Stimulated activated CD4-positive, alpha-beta T cell treated with anti-CD3 and anti-CD28 coated beads, Interleukin-4, amount 100 ng/mL, for 4 hours (primary cell): ENCODE data around the gene LZTFL1.

ENCODE experiments used
- DNase-seq, 2 experiments: peaks; one replicate each; pipeline ENCODE4 v3.0.0-alpha.2; 2020

The LZTFL1 gene

DNA sequence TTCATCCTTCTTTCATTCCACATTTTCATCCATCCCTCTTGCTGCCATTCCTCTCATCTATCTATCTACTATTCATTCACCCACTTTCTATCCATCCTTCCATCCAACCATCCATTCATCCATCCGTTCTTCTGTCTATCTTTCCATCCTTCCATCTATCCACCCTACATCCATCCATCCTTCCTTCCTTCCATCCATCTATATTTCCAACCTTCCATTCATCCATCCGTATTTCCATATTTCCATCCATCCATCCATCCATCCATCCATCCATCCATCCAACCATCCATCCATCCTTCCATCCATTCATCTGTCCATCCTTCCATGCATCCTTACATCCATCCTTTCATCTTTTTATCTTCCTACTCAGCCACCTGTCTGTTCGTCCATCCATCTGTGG, 59.5 kb downstream of the LZTFL1 start:
- no peak for DNase-seq

GRCh38 chr3:45781841-45782240, 60.1 kb downstream of the LZTFL1 start:
- DNase-seq: no peak

DNA sequence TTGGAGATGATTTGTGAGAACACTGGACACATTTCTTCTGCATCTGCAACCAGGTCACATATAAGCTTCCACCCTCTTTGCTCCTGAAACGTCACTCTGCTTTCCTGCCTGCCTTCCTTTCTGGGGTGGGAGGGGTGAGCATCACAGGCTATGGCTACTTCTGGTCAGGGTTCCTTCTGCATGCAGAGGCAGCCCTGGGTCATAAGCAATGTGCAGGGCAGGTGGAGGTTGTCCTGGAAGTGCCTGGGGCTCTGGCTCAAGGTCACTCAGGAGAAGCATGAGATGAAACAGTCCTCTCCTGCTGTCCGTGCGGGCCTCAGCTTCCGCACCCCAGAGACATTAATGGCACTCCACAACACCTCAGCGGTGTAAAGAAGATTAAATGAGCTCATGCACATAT, 60.6 kb downstream of the LZTFL1 start:
- no peak for DNase-seq

DNA sequence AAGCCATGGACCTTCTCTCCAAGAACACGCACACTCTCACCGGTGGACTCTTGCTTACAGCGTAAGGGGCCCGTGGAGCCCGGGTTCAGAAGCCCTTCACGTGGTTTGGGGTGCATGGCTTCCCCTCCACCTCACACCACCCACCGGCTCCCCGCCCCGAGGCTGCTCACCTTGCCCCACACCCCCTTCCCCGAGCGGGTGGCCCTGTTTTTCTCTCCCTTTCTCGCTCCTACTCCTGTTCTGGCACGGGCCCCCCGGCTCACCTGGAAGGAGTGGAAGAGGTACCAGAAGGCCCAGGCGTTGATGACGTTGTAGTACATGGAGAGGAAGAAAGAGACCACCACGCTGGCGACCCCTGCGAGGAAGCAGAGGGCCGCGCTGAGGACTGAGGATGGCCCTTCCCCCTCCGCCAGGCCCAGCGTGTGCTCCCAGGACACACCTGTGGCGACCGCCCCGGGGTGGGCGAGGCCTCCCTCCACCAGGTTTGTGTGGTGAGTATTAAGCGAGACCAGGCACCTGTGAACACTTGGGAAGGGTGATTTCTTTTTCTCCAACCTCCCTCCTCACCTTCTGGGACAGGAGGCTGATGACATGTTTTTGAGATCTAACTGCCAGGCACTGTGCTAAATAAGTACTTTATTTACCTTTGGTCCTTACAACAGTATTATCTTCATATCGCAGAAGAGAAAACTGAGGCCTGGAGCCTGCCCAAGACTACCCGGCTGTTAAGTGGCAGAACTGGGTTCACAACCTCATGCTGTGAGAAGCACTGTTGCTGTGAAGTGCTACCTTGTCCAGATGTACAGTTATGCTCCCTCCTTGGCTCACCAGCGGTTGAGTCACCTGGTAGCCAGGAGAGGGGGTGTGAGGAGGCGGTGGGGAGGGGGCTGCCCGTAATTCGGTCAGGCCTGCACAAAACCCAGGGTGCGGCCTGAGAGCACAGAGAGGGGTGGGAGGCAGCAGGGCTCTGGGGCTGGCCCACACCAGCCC, 61.9 kb downstream of the LZTFL1 start:
- DNase-seq: no peak

DNA sequence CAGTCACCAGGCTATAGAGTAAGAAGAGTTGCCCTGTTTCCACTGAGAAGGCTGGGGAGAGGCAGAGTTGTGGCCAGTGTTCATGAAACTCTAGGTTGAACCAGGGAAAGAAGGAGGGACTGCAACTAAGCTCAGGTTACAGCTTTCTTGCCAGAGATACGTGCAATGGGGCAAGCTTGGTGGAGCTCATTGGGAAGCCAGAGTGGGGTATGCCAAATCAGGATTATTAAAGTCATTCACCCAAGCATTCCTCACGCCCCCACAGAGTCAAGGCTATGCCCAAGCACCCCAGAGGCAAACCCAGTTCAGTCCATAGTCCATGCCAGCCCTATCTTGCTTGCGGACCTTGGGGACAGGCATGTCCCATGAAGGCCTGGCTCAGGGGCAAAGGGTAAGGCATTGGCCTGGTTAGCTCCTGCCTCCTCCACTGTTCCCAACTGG, 63.1 kb downstream of the LZTFL1 start:
- no peak for DNase-seq

- DNase-seq: no peak
These were observed 64.1 kb downstream of the LZTFL1 start for GRCh38 chr3:45777746-45778386.

GRCh38 chr3:45777111-45777745, 64.7 kb downstream of the LZTFL1 start:
- DNase-seq: no peak

DNA sequence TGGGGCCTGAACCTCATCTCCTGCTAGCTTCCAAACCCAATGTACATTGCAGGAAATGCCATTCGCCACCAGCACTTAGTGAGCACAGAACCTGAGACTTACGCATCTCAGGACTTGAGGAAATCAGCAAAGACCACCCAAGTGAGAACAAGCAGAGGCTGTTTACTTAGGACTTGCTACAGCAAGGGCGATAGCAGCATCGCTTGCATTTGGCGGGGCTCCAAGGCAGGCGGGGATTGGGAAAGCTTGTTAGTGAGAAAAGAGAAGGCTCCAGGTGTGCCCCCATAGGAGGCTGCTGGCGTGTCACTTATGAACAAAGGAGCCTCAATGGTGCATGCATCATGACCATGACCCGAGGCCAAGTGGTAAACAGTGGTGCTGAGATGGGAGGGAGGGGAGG, 65.3 kb downstream of the LZTFL1 start:
- DNase-seq: no peak

DNA sequence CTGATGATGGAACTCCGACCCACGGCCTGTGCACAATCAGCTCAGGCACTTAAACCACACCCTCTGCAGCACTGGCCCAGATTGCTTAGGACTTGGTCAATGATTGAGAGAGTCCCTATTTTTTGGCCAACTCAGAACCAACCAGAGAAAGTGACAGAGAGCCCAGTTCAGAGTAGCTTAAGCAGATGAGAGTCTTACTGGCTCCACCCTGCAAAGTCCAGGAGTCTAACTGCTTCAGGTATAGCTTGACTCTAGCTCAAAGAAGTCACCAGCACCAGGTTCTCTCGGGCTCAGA, 65.7 kb downstream of the LZTFL1 start:
- no peak for DNase-seq

DNA sequence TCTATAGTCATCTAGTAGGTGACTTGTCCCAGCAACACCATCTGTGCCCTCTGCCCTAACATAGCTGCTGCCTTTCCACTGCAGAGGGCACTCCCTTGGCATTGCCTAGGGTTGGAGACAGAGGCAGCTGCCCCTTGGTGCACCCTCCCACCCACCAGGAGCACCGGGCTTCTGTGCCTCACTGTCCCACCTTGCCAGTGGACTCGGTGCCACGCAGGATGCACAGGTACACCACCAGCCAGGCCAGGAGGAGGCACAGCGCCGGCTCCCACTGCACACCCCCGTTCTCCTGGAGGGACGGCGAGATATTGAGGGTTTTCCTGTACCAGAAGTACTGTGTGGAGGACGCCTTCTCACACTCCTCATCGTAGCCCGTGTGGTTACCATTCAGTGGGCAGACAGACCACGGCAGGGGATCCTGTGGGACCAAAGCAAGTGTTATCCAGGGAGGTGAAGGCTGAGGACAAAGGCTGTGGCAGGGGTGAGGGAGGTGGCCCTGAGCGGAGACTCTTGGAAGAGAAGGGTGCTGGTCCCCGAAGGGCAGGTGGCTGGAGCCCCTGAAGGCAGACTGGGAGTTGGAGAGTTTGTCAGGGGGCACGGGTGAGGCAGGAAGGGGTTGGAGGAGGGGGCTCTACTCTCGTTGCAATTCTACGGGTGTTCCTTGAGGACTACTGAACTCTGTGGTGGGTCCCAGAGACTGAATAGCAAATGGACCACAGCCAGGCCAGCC, 66.2 kb downstream of the LZTFL1 start:
- DNase-seq: no peak

- no peak for DNase-seq
These were observed 67.1 kb downstream of the LZTFL1 start for GRCh38 chr3:45774581-45775521.

GRCh38 chr3:45773714-45774449, 68.0 kb downstream of the LZTFL1 start:
- DNase-seq: no peak
